ENCODE results near the gene ZNF594.
"Not testable (repeated sequence)": the region's sequence is repeated elsewhere in the genome, so short reads cannot be mapped to it uniquely, and the experiment has no call there.

The ZNF594 gene

GRCh38 chr17:5191541-5192417 is at the start of gene ZNF594:
Gene ZNF594, minus strand, starts transcription at chr17:5191868. Its CDS starts 7,612 bp downstream, at chr17:5184256.
- Histone ChIP-seq H3K4me3 (ENCODE audit: low read depth, low read length) (peak within 1 kb of the TSS; percentile 90), H3K36me3 (peaks cover 34% of the 10 kb centered on the region), H3K27ac (peak within 1 kb of the TSS; percentile 88), H3K9me3 (ENCODE audit: severe bottlenecking) (peaks cover 11% of the 10 kb centered on the region), H3K27me3 (ENCODE audit: insufficient read depth, low read depth, severe bottlenecking) (no peaks in the 10 kb centered on the region)
- DNase-seq: peak; percentile 98
- peak; percentile 88 for TF ChIP-seq CTCF (IDR thresholded peaks at IDR 0.05; ENCODE audit: low read depth, low read length)

GRCh38 chr17:5239769-5240168 is 48.1 kb upstream of the ZNF594 start:
- H3K27me3 ChIP-seq (ENCODE audit: insufficient read depth, low read depth, severe bottlenecking); H3K27ac ChIP-seq; H3K9me3 ChIP-seq (ENCODE audit: severe bottlenecking); H3K4me3 ChIP-seq (ENCODE audit: low read depth, low read length); H3K36me3 ChIP-seq; DNase-seq: not testable (repeated sequence)

DNA sequence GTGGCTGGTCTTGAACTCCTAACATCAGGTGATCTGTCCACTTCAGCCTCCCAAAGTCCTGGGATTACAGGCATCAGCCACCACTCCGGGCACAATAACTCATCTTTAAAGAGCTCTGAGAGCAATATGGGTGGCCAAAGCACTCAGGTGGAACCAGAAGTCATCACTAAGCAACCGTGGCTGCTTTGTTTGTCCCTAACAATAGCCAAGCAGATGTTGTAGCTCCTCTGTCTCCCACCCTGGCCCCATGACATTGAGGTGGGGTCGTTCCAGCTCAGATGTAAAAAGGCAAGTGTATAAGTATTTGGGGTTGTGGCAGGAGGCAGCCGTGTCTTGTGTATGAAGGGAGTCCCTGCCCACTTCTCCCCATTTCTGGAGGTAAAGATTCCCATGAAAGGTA is 46.7 kb upstream of the ZNF594 start:
- no peaks in the 10 kb centered on the region for H3K27me3 ChIP-seq (ENCODE audit: insufficient read depth, low read depth, severe bottlenecking)
- H3K27ac ChIP-seq: no peak overlapping the region
- DNase-seq: no peak
- H3K36me3 ChIP-seq: no peaks in the 10 kb centered on the region
- TF ChIP-seq CTCF (IDR thresholded peaks at IDR 0.05; ENCODE audit: low read depth, low read length): no peak
- no peaks in the 10 kb centered on the region for H3K9me3 ChIP-seq (ENCODE audit: severe bottlenecking)
- no peak overlapping the region for H3K4me3 ChIP-seq (ENCODE audit: low read depth, low read length)

DNA sequence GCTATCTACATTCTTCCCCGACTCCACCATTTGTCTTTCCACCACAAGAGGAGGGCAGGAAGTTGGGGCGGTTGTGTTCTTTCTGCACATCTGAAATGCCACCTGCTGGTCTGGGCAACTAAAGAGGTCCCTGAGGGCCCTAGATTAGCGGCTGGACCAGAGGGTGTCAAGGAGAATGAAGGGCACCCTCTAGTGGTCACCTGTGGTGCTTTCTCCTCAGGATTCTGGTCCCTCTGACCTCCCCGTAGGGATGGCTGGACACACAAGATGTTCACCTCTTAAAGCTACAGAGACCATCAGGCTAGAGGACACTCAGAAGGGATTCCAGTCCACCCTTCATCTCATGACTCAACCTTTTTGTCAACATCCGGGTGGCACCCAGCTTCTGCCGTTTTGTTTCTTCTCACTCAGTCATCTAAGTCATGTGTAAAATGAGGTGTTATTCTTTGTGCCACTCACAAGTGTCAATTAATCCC is 45.9 kb upstream of the ZNF594 start:
- Histone ChIP-seq H3K36me3 (no peaks in the 10 kb centered on the region), H3K4me3 (ENCODE audit: low read depth, low read length) (no peak overlapping the region), H3K27ac (no peak overlapping the region), H3K27me3 (ENCODE audit: insufficient read depth, low read depth, severe bottlenecking) (no peaks in the 10 kb centered on the region), H3K9me3 (ENCODE audit: severe bottlenecking) (no peaks in the 10 kb centered on the region)
- TF ChIP-seq CTCF (IDR thresholded peaks at IDR 0.05; ENCODE audit: low read depth, low read length): peak; percentile 85
- DNase-seq: peak; percentile 78

GRCh38 chr17:5236938-5237540 is 45.4 kb upstream of the ZNF594 start:
- Histone ChIP-seq H3K27ac (no peak overlapping the region), H3K4me3 (ENCODE audit: low read depth, low read length) (no peak overlapping the region), H3K27me3 (ENCODE audit: insufficient read depth, low read depth, severe bottlenecking) (no peaks in the 10 kb centered on the region), H3K36me3 (no peaks in the 10 kb centered on the region), H3K9me3 (ENCODE audit: severe bottlenecking) (no peaks in the 10 kb centered on the region)
- DNase-seq: no peak
- no peak for TF ChIP-seq CTCF (IDR thresholded peaks at IDR 0.05; ENCODE audit: low read depth, low read length)
